H1 (cell line): ENCODE data around the gene CCR2. TPM values are rescaled to one million over a fixed set of nuclear protein-coding genes. Genes with fewer than 3 reads are reported as not detected.

Experiments used
- CTCF ChIA-PET: fragments of 300-600 bp; sonication (Branson Sonifier 250); formaldehyde crosslinking; loops from one replicate; lab custom pipeline; 2021; ENCODE audit not compliant: partially characterized antibody; lab: Charles Lee
- POLR2A ChIA-PET: fragments of 300-600 bp; sonication (Branson Sonifier 250); formaldehyde crosslinking; loops from one replicate; lab custom pipeline; 2021; ENCODE audit warnings: inconsistent platforms; ENCODE audit not compliant: partially characterized antibody; lab: Charles Lee
- DNase-seq, 2 experiments: peaks; one replicate each; pipeline versions ENCODE4 v3.0.0 to v3.0.0-alpha.2; 2010 to 2022; ENCODE audit warnings: low spot score in 2 of 2, low read depth in 1 of 2, mixed read lengths in 1 of 2
- FAIRE-seq: peaks from 2 replicates; lab custom pipeline; 2011; peaks lifted over from hg19 to GRCh38; lab: Jason Lieb, UNC
- H2AFZ ChIP-seq: 2 replicates; pipeline ENCODE4 v1.8.1; 2012; ENCODE audit warnings: low read length, inconsistent platforms
- H2AK5ac ChIP-seq: 2 replicates; pipeline ENCODE4 v1.6.1; 2013; ENCODE audit warnings: low read depth, low read length
- H2BK120ac ChIP-seq: replicated peaks from 2 replicates; pipeline ENCODE3; 2013; ENCODE audit warnings: low read depth, low read length, inconsistent platforms
- H2BK12ac ChIP-seq: 2 replicates; pipeline ENCODE4 v1.6.1; 2013; ENCODE audit warnings: low read depth, low read length
- H2BK15ac ChIP-seq: 2 replicates; pipeline ENCODE4 v1.6.1; 2013; ENCODE audit warnings: low read length
- H2BK20ac ChIP-seq: 2 replicates; pipeline ENCODE4 v1.6.1; 2013; ENCODE audit warnings: low read length
- H2BK5ac ChIP-seq: 2 replicates; pipeline ENCODE4 v1.6.1; 2013; ENCODE audit warnings: low read depth, low read length
- H3K14ac ChIP-seq: 2 replicates; pipeline ENCODE4 v1.6.1; 2013; ENCODE audit warnings: inconsistent platforms; ENCODE audit not compliant: insufficient read length
- H3K18ac ChIP-seq: 2 replicates; pipeline ENCODE4 v1.6.1; 2013; ENCODE audit warnings: low read length; ENCODE audit errors: extremely low read depth
- H3K23ac ChIP-seq: 2 replicates; pipeline ENCODE4 v1.6.1; 2013; ENCODE audit warnings: inconsistent platforms; ENCODE audit not compliant: insufficient read length
- H3K23me2 ChIP-seq: 2 replicates; pipeline ENCODE4 v1.6.1; 2013; ENCODE audit warnings: low read depth, low read length
- H3K27ac ChIP-seq: 2 replicates; pipeline ENCODE4 v1.6.1; 2011; ENCODE audit warnings: low read depth, low read length, inconsistent platforms
- H3K27me3 ChIP-seq, 4 experiments: replicated peaks in 1 of 4; 1 replicate in 1 of 4; 2 replicates in 3 of 4; pipeline versions ENCODE4 v1.6.1 to v1.8.1; 2011 to 2013; ENCODE audit warnings: low read length in 3 of 4, mild to moderate bottlenecking in 3 of 4, inconsistent platforms in 2 of 4, mixed read lengths in 2 of 4, moderate library complexity in 1 of 4; ENCODE audit not compliant: control insufficient read depth in 3 of 4, insufficient read depth in 3 of 4; ENCODE audit errors: extremely low read depth in 1 of 4
- H3K36me3 ChIP-seq, 4 experiments: 2 replicates each; pipeline versions ENCODE4 v1.6.1 to v1.8.1; 2011 to 2013; ENCODE audit warnings: mild to moderate bottlenecking in 4 of 4, low read length in 3 of 4, moderate library complexity in 2 of 4, control low read depth in 1 of 4, inconsistent platforms in 1 of 4; ENCODE audit not compliant: insufficient read depth in 4 of 4, control insufficient read depth in 2 of 4
- H3K4ac ChIP-seq: replicated peaks from 2 replicates; pipeline ENCODE3; 2013; ENCODE audit warnings: low read length, low read depth, mixed read lengths, inconsistent platforms; ENCODE audit not compliant: insufficient read length
- H3K4me1 ChIP-seq, 4 experiments: replicated peaks in 1 of 4; 1 replicate in 1 of 4; 2 replicates in 3 of 4; pipeline versions ENCODE4 v1.6.1 to v1.8.1; 2011 to 2013; ENCODE audit warnings: low read length in 3 of 4, inconsistent platforms in 2 of 4, mixed read lengths in 1 of 4; ENCODE audit not compliant: insufficient read depth in 4 of 4, control insufficient read depth in 3 of 4
- H3K4me2 ChIP-seq, 2 experiments: 2 replicates each; pipeline versions ENCODE4 v1.6.1 to v1.8.1; 2011 to 2013; ENCODE audit warnings: low read depth in 2 of 2, low read length in 2 of 2, control low read depth in 1 of 2, inconsistent platforms in 1 of 2, mild to moderate bottlenecking in 1 of 2; ENCODE audit not compliant: insufficient read depth in 1 of 2
- H3K4me3 ChIP-seq, 4 experiments: fragments of 200-600, 300-600 bp in 1 of 4; sonication (generic), shearing (Covaris generic), sonication (Bioruptor Twin) in 1 of 4; 2 replicates each; pipeline versions ENCODE4 v1.5.1 to v1.8.1; 2011 to 2016; ENCODE audit warnings: low read length in 4 of 4, low read depth in 3 of 4, control low read depth in 2 of 4, inconsistent platforms in 2 of 4, mild to moderate bottlenecking in 2 of 4, mixed read lengths in 1 of 4, moderate library complexity in 1 of 4; ENCODE audit not compliant: insufficient read depth in 2 of 4; ENCODE audit errors: extremely low read depth in 1 of 4
- H3K56ac ChIP-seq: replicated peaks from 2 replicates; pipeline ENCODE3; 2013; ENCODE audit warnings: low read depth, mild to moderate bottlenecking, mixed read lengths, low read length, inconsistent platforms; ENCODE audit not compliant: insufficient read length
- H3K79me1 ChIP-seq: 2 replicates; pipeline ENCODE4 v1.6.1; 2013; ENCODE audit warnings: low read depth, low read length, control low read depth
- H3K79me2 ChIP-seq, 2 experiments: 2 replicates each; pipeline versions ENCODE4 v1.6.1 to v1.8.1; 2012 to 2013; ENCODE audit warnings: low read length in 2 of 2, mild to moderate bottlenecking in 2 of 2, inconsistent platforms in 1 of 2; ENCODE audit not compliant: insufficient read depth in 2 of 2, control insufficient read depth in 1 of 2
- H3K9ac ChIP-seq, 4 experiments: replicated peaks in 1 of 4; 1 replicate in 1 of 4; 2 replicates in 3 of 4; pipeline versions ENCODE4 v1.6.1 to v1.8.1; 2011 to 2013; ENCODE audit warnings: low read depth in 3 of 4, low read length in 3 of 4, control low read depth in 2 of 4, mild to moderate bottlenecking in 2 of 4, moderate library complexity in 2 of 4, inconsistent platforms in 1 of 4; ENCODE audit errors: extremely low read depth in 1 of 4
- H3K9me3 ChIP-seq, 2 experiments: 2 replicates each; pipeline versions ENCODE4 v1.6.1 to v1.8.1; 2012 to 2013; ENCODE audit warnings: mild to moderate bottlenecking in 2 of 2, moderate library complexity in 2 of 2, control low read depth in 1 of 2, inconsistent platforms in 1 of 2, low read depth in 1 of 2, low read length in 1 of 2, mixed read lengths in 1 of 2; ENCODE audit not compliant: insufficient read depth in 2 of 2
- H4K20me1 ChIP-seq, 2 experiments: replicated peaks in 1 of 2; 2 replicates each; pipeline versions ENCODE3 to v1.8.1; 2011 to 2013; ENCODE audit warnings: inconsistent platforms in 2 of 2, low read length in 2 of 2, mild to moderate bottlenecking in 1 of 2; ENCODE audit not compliant: insufficient read depth in 2 of 2, control insufficient read depth in 1 of 2
- H4K5ac ChIP-seq: 2 replicates; pipeline ENCODE4 v1.6.1; 2013; ENCODE audit warnings: low read length, low read depth, mixed read lengths, inconsistent platforms; ENCODE audit not compliant: insufficient read length
- H4K8ac ChIP-seq: 2 replicates; pipeline ENCODE4 v1.8.0; 2013; ENCODE audit warnings: mild to moderate bottlenecking, moderate library complexity, low read length, inconsistent platforms; ENCODE audit not compliant: insufficient read depth; ENCODE audit errors: extremely low read depth
- H4K91ac ChIP-seq: replicated peaks from 2 replicates; pipeline ENCODE3; 2013; ENCODE audit warnings: low read length, mixed read lengths, inconsistent platforms; ENCODE audit not compliant: insufficient read length
- CBX5 ChIP-seq: fragments of 300-800, 300-1000 bp; sonication (generic); IDR thresholded peaks from 2 replicates; pipeline ENCODE4 v1.7.1; 2016; ENCODE audit warnings: antibody characterized with exemption, low read length, low read depth
- CHD1 ChIP-seq: IDR thresholded peaks from 2 replicates; pipeline ENCODE4 v1.6.1; 2012; ENCODE audit warnings: low read depth, low read length, improper control_type of control experiment
- EGR1 ChIP-seq: IDR thresholded peaks from 2 replicates; pipeline ENCODE4 v1.6.1; 2011; ENCODE audit warnings: low read depth, low read length, borderline replicate concordance
- JUND ChIP-seq: IDR thresholded peaks from 2 replicates; pipeline ENCODE4 v1.6.1; 2011; ENCODE audit warnings: mild to moderate bottlenecking, improper control_type of control experiment, low read length
- RAD21 ChIP-seq, 2 experiments: IDR thresholded peaks in 1 of 2; conservative IDR thresholded peaks in 1 of 2; 2 replicates each; pipeline ENCODE4 v1.6.1; 2011; ENCODE audit warnings: low read depth in 2 of 2, low read length in 2 of 2, improper control_type of control experiment in 1 of 2, inconsistent platforms in 1 of 2, mild to moderate bottlenecking in 1 of 2, moderate library complexity in 1 of 2
- TAF7 ChIP-seq: optimal IDR thresholded peaks from 2 replicates; pipeline ENCODE3; 2011; ENCODE audit warnings: low read depth, mild to moderate bottlenecking, inconsistent platforms, low read length, moderate library complexity, borderline replicate concordance
- YY1 ChIP-seq: IDR thresholded peaks from 2 replicates; pipeline ENCODE4 v1.6.1; 2011; ENCODE audit warnings: low read depth, mild to moderate bottlenecking, low read length
- WGBS, 2 experiments: shearing (Covaris generic) in 1 of 2; methylation state at CpG; one replicate each; pipeline versions ENCODE4 v1.1.6 to v1.1.7; 2013 to 2015; ENCODE audit warnings: low lambda C conversion rate in 2 of 2, mixed read lengths in 2 of 2, inconsistent platforms in 1 of 2, low coverage in 1 of 2, missing lambda C conversion rate in 1 of 2; ENCODE audit not compliant: insufficient replicate concordance in 2 of 2, insufficient coverage in 1 of 2, insufficient read length in 1 of 2; ENCODE audit errors: extremely low coverage in 1 of 2, missing lambda C conversion rate in 1 of 2; 5-methylcytosine and 5-hydroxymethylcytosine counted together
- polyA plus RNA-seq, 7 experiments: library from polyadenylated mRNA; depleted of rRNA in 3 of 7; stranded (reverse) in 5 of 7; unstranded in 2 of 7; fragments of >200 nt in 5 of 7; fragments of 200-250 nt in 2 of 7; gene quantifications; 1 replicate in 5 of 7; 2 replicates in 1 of 7; 4 replicates in 1 of 7; pipeline versions ENCODE4 v1.2.1 to v1.2.3, GENCODE V29; 2011 to 2013; ENCODE audit warnings: missing spikeins in 2 of 7, mixed read lengths in 2 of 7
- total RNA-seq: library from RNA; stranded (reverse); fragmentation: NEBNext Ultra II Directional; extraction: Animal tissue kit (Norgen Biotek cat#: 25700); gene quantifications from 2 replicates; pipeline ENCODE4 v1.2.1, GENCODE V29; 2021
- TF ChIP-seq, protein P1 (sequence below), 3 experiments: IDR thresholded peaks; 1 replicate in 2 of 3; 2 replicates in 1 of 3; pipeline versions ENCODE4 v1.5.1 to v1.6.1; 2011; ENCODE audit warnings: low read length in 3 of 3, mild to moderate bottlenecking in 3 of 3, inconsistent platforms in 2 of 3, low read depth in 1 of 3, moderate library complexity in 1 of 3; ENCODE audit not compliant: insufficient read depth in 1 of 3; ENCODE audit errors: control extremely low read depth in 1 of 3

The CCR2 gene
- total and polyA plus RNA-seq, 2 of the 8 experiments (the other 6 are each of a cell fraction or from before 2014, with no cell fraction given), result not detected

- H2BK20ac ChIP-seq, result no peak overlapping the region
- H3K23me2 ChIP-seq, result no peaks in the 10 kb centered on the region
- CTCF ChIA-PET, result interaction anchor here (0.6 to 3.0 kb wide), 40 partner anchors 10 to 450 kb away, joined by 3 to 48 read pairs (median 3); partner anchors contain the start of genes CCR1, CCR3 and CCRL2
- no peaks in the 10 kb centered on the region for H3K79me1 ChIP-seq
- no peak overlapping the region for H2BK5ac ChIP-seq
- H3K4me3 ChIP-seq, result no peak overlapping the region
- H3K27me3 ChIP-seq, result no peaks in the 10 kb centered on the region
- H3K9ac ChIP-seq, result no peak overlapping the region
- H2BK12ac ChIP-seq, result no peak overlapping the region
- H3K4me2 ChIP-seq, result no peak overlapping the region
- H4K5ac ChIP-seq, result no peak overlapping the region
- no peaks in the 10 kb centered on the region for H3K79me2 ChIP-seq
- no peaks in the 10 kb centered on the region for H3K36me3 ChIP-seq
- 64% methylated on average over 8 of the region's 8 CpGs; no CpG with 5 or more reads in 1 of the 2 experiments for WGBS, 2 experiments
- H3K23ac ChIP-seq, result no peak overlapping the region
- peak; percentile 38 to 83 for DNase-seq
- no peak overlapping the region for H4K91ac ChIP-seq
- H3K14ac ChIP-seq, result no peak overlapping the region
- H3K56ac ChIP-seq, result no peak overlapping the region
- TF ChIP-seq, protein P1, sequence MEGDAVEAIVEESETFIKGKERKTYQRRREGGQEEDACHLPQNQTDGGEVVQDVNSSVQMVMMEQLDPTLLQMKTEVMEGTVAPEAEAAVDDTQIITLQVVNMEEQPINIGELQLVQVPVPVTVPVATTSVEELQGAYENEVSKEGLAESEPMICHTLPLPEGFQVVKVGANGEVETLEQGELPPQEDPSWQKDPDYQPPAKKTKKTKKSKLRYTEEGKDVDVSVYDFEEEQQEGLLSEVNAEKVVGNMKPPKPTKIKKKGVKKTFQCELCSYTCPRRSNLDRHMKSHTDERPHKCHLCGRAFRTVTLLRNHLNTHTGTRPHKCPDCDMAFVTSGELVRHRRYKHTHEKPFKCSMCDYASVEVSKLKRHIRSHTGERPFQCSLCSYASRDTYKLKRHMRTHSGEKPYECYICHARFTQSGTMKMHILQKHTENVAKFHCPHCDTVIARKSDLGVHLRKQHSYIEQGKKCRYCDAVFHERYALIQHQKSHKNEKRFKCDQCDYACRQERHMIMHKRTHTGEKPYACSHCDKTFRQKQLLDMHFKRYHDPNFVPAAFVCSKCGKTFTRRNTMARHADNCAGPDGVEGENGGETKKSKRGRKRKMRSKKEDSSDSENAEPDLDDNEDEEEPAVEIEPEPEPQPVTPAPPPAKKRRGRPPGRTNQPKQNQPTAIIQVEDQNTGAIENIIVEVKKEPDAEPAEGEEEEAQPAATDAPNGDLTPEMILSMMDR (IDR thresholded peaks at IDR 0.05; ENCODE audit: control extremely low read depth in 1 of 3, insufficient read depth in 1 of 3, low read depth in 1 of 3, low read length in 3 of 3), result peak; percentile 80 to 85 (median 81)
- TF ChIP-seq TAF7 (peak; percentile 35), RAD21 (IDR thresholded peaks at IDR 0.05 in 1 of 2, conservative IDR thresholded peaks at IDR 0.05 in 1 of 2; ENCODE audit: low read depth in 2 of 2, low read length in 2 of 2) (peak; percentile 90 to 93), CBX5 (no peak), CHD1 (no peak), EGR1 (no peak), JUND (no peak), YY1 (0 out of 2 replicates have a peak, but pooled peaks have one; percentile 44)
- TF ChIP-seq, all 59 proteins: peak for 4
- Histone ChIP-seq H3K27ac (no peak overlapping the region), H2BK15ac (no peak overlapping the region), H4K20me1 (no peaks in the 10 kb centered on the region), H2AK5ac (no peak overlapping the region), H2BK120ac (no peak overlapping the region), H4K8ac (no peak overlapping the region), H3K4ac (no peak overlapping the region), H3K18ac (no peak overlapping the region; the same call in 1 of the 2 replicates), H3K4me1 (peaks cover 1 to 15% (median 8%) of the 10 kb centered on the region in 4 experiments; a peak in 6 of 7 replicates), H3K9me3 (no peaks in the 10 kb centered on the region), H2AFZ (no peak overlapping the region)
- POLR2A ChIA-PET, result no interaction called here
- peak; percentile 76 for FAIRE-seq
Measured at GRCh38 chr3:46378426-46378942, 24.6 kb downstream of the CCR2 start.
